H1 (cell line): ENCODE results near the gene COMP. TPM values are rescaled to one million over a fixed set of nuclear protein-coding genes. Genes with fewer than 3 reads are reported as not detected.
A peak's percentile ranks its signal among the peaks of the same experiment; 100 is the strongest.

Experiments
- CTCF ChIA-PET: fragments of 300-600 bp; sonication (Branson Sonifier 250); formaldehyde crosslinking; loops from one replicate; lab custom pipeline; 2021; ENCODE audit not compliant: partially characterized antibody; lab: Charles Lee
- POLR2A ChIA-PET: fragments of 300-600 bp; sonication (Branson Sonifier 250); formaldehyde crosslinking; loops from one replicate; lab custom pipeline; 2021; ENCODE audit warnings: inconsistent platforms; ENCODE audit not compliant: partially characterized antibody; lab: Charles Lee
- DNase-seq, 2 experiments: peaks; one replicate each; pipeline versions ENCODE4 v3.0.0 to v3.0.0-alpha.2; 2010 to 2022; ENCODE audit warnings: low spot score in 2 of 2, low read depth in 1 of 2, mixed read lengths in 1 of 2
- FAIRE-seq: peaks from 2 replicates; lab custom pipeline; 2011; peaks lifted over from hg19 to GRCh38; lab: Jason Lieb, UNC
- H2AFZ ChIP-seq: 2 replicates; pipeline ENCODE4 v1.8.1; 2012; ENCODE audit warnings: low read length, inconsistent platforms
- H2AK5ac ChIP-seq: 2 replicates; pipeline ENCODE4 v1.6.1; 2013; ENCODE audit warnings: low read depth, low read length
- H2BK120ac ChIP-seq: replicated peaks from 2 replicates; pipeline ENCODE3; 2013; ENCODE audit warnings: low read depth, low read length, inconsistent platforms
- H2BK12ac ChIP-seq: 2 replicates; pipeline ENCODE4 v1.6.1; 2013; ENCODE audit warnings: low read depth, low read length
- H2BK15ac ChIP-seq: 2 replicates; pipeline ENCODE4 v1.6.1; 2013; ENCODE audit warnings: low read length
- H2BK20ac ChIP-seq: 2 replicates; pipeline ENCODE4 v1.6.1; 2013; ENCODE audit warnings: low read length
- H2BK5ac ChIP-seq: 2 replicates; pipeline ENCODE4 v1.6.1; 2013; ENCODE audit warnings: low read depth, low read length
- H3K14ac ChIP-seq: 2 replicates; pipeline ENCODE4 v1.6.1; 2013; ENCODE audit warnings: inconsistent platforms; ENCODE audit not compliant: insufficient read length
- H3K18ac ChIP-seq: 2 replicates; pipeline ENCODE4 v1.6.1; 2013; ENCODE audit warnings: low read length; ENCODE audit errors: extremely low read depth
- H3K23ac ChIP-seq: 2 replicates; pipeline ENCODE4 v1.6.1; 2013; ENCODE audit warnings: inconsistent platforms; ENCODE audit not compliant: insufficient read length
- H3K23me2 ChIP-seq: 2 replicates; pipeline ENCODE4 v1.6.1; 2013; ENCODE audit warnings: low read depth, low read length
- H3K27ac ChIP-seq: 2 replicates; pipeline ENCODE4 v1.6.1; 2011; ENCODE audit warnings: low read depth, low read length, inconsistent platforms
- H3K27me3 ChIP-seq, 4 experiments: replicated peaks in 1 of 4; 1 replicate in 1 of 4; 2 replicates in 3 of 4; pipeline versions ENCODE4 v1.6.1 to v1.8.1; 2011 to 2013; ENCODE audit warnings: low read length in 3 of 4, mild to moderate bottlenecking in 3 of 4, inconsistent platforms in 2 of 4, mixed read lengths in 2 of 4, moderate library complexity in 1 of 4; ENCODE audit not compliant: control insufficient read depth in 3 of 4, insufficient read depth in 3 of 4; ENCODE audit errors: extremely low read depth in 1 of 4
- H3K36me3 ChIP-seq, 4 experiments: 2 replicates each; pipeline versions ENCODE4 v1.6.1 to v1.8.1; 2011 to 2013; ENCODE audit warnings: mild to moderate bottlenecking in 4 of 4, low read length in 3 of 4, moderate library complexity in 2 of 4, control low read depth in 1 of 4, inconsistent platforms in 1 of 4; ENCODE audit not compliant: insufficient read depth in 4 of 4, control insufficient read depth in 2 of 4
- H3K4ac ChIP-seq: replicated peaks from 2 replicates; pipeline ENCODE3; 2013; ENCODE audit warnings: low read length, low read depth, mixed read lengths, inconsistent platforms; ENCODE audit not compliant: insufficient read length
- H3K4me1 ChIP-seq, 4 experiments: replicated peaks in 1 of 4; 1 replicate in 1 of 4; 2 replicates in 3 of 4; pipeline versions ENCODE4 v1.6.1 to v1.8.1; 2011 to 2013; ENCODE audit warnings: low read length in 3 of 4, inconsistent platforms in 2 of 4, mixed read lengths in 1 of 4; ENCODE audit not compliant: insufficient read depth in 4 of 4, control insufficient read depth in 3 of 4
- H3K4me2 ChIP-seq, 2 experiments: 2 replicates each; pipeline versions ENCODE4 v1.6.1 to v1.8.1; 2011 to 2013; ENCODE audit warnings: low read depth in 2 of 2, low read length in 2 of 2, control low read depth in 1 of 2, inconsistent platforms in 1 of 2, mild to moderate bottlenecking in 1 of 2; ENCODE audit not compliant: insufficient read depth in 1 of 2
- H3K4me3 ChIP-seq, 4 experiments: fragments of 200-600, 300-600 bp in 1 of 4; sonication (generic), shearing (Covaris generic), sonication (Bioruptor Twin) in 1 of 4; 2 replicates each; pipeline versions ENCODE4 v1.5.1 to v1.8.1; 2011 to 2016; ENCODE audit warnings: low read length in 4 of 4, low read depth in 3 of 4, control low read depth in 2 of 4, inconsistent platforms in 2 of 4, mild to moderate bottlenecking in 2 of 4, mixed read lengths in 1 of 4, moderate library complexity in 1 of 4; ENCODE audit not compliant: insufficient read depth in 2 of 4; ENCODE audit errors: extremely low read depth in 1 of 4
- H3K56ac ChIP-seq: replicated peaks from 2 replicates; pipeline ENCODE3; 2013; ENCODE audit warnings: low read depth, mild to moderate bottlenecking, mixed read lengths, low read length, inconsistent platforms; ENCODE audit not compliant: insufficient read length
- H3K79me1 ChIP-seq: 2 replicates; pipeline ENCODE4 v1.6.1; 2013; ENCODE audit warnings: low read depth, low read length, control low read depth
- H3K79me2 ChIP-seq, 2 experiments: 2 replicates each; pipeline versions ENCODE4 v1.6.1 to v1.8.1; 2012 to 2013; ENCODE audit warnings: low read length in 2 of 2, mild to moderate bottlenecking in 2 of 2, inconsistent platforms in 1 of 2; ENCODE audit not compliant: insufficient read depth in 2 of 2, control insufficient read depth in 1 of 2
- H3K9ac ChIP-seq, 4 experiments: replicated peaks in 1 of 4; 1 replicate in 1 of 4; 2 replicates in 3 of 4; pipeline versions ENCODE4 v1.6.1 to v1.8.1; 2011 to 2013; ENCODE audit warnings: low read depth in 3 of 4, low read length in 3 of 4, control low read depth in 2 of 4, mild to moderate bottlenecking in 2 of 4, moderate library complexity in 2 of 4, inconsistent platforms in 1 of 4; ENCODE audit errors: extremely low read depth in 1 of 4
- H3K9me3 ChIP-seq, 2 experiments: 2 replicates each; pipeline versions ENCODE4 v1.6.1 to v1.8.1; 2012 to 2013; ENCODE audit warnings: mild to moderate bottlenecking in 2 of 2, moderate library complexity in 2 of 2, control low read depth in 1 of 2, inconsistent platforms in 1 of 2, low read depth in 1 of 2, low read length in 1 of 2, mixed read lengths in 1 of 2; ENCODE audit not compliant: insufficient read depth in 2 of 2
- H4K20me1 ChIP-seq, 2 experiments: replicated peaks in 1 of 2; 2 replicates each; pipeline versions ENCODE3 to v1.8.1; 2011 to 2013; ENCODE audit warnings: inconsistent platforms in 2 of 2, low read length in 2 of 2, mild to moderate bottlenecking in 1 of 2; ENCODE audit not compliant: insufficient read depth in 2 of 2, control insufficient read depth in 1 of 2
- H4K5ac ChIP-seq: 2 replicates; pipeline ENCODE4 v1.6.1; 2013; ENCODE audit warnings: low read length, low read depth, mixed read lengths, inconsistent platforms; ENCODE audit not compliant: insufficient read length
- H4K8ac ChIP-seq: 2 replicates; pipeline ENCODE4 v1.8.0; 2013; ENCODE audit warnings: mild to moderate bottlenecking, moderate library complexity, low read length, inconsistent platforms; ENCODE audit not compliant: insufficient read depth; ENCODE audit errors: extremely low read depth
- H4K91ac ChIP-seq: replicated peaks from 2 replicates; pipeline ENCODE3; 2013; ENCODE audit warnings: low read length, mixed read lengths, inconsistent platforms; ENCODE audit not compliant: insufficient read length
- CHD1 ChIP-seq: IDR thresholded peaks from 2 replicates; pipeline ENCODE4 v1.6.1; 2012; ENCODE audit warnings: low read depth, low read length, improper control_type of control experiment
- POLR2AphosphoS5 ChIP-seq: IDR thresholded peaks from 2 replicates; pipeline ENCODE4 v1.6.1; 2011; ENCODE audit warnings: low read depth, low read length
- WGBS, 2 experiments: shearing (Covaris generic) in 1 of 2; methylation state at CpG; one replicate each; pipeline versions ENCODE4 v1.1.6 to v1.1.7; 2013 to 2015; ENCODE audit warnings: low lambda C conversion rate in 2 of 2, mixed read lengths in 2 of 2, inconsistent platforms in 1 of 2, low coverage in 1 of 2, missing lambda C conversion rate in 1 of 2; ENCODE audit not compliant: insufficient replicate concordance in 2 of 2, insufficient coverage in 1 of 2, insufficient read length in 1 of 2; ENCODE audit errors: extremely low coverage in 1 of 2, missing lambda C conversion rate in 1 of 2; 5-methylcytosine and 5-hydroxymethylcytosine counted together
- polyA plus RNA-seq, 7 experiments: library from polyadenylated mRNA; depleted of rRNA in 3 of 7; stranded (reverse) in 5 of 7; unstranded in 2 of 7; fragments of >200 nt in 5 of 7; fragments of 200-250 nt in 2 of 7; gene quantifications; 1 replicate in 5 of 7; 2 replicates in 1 of 7; 4 replicates in 1 of 7; pipeline versions ENCODE4 v1.2.1 to v1.2.3, GENCODE V29; 2011 to 2013; ENCODE audit warnings: missing spikeins in 2 of 7, mixed read lengths in 2 of 7
- total RNA-seq: library from RNA; stranded (reverse); fragmentation: NEBNext Ultra II Directional; extraction: Animal tissue kit (Norgen Biotek cat#: 25700); gene quantifications from 2 replicates; pipeline ENCODE4 v1.2.1, GENCODE V29; 2021

Gene COMP
- total and polyA plus RNA-seq, 2 of the 8 experiments (the other 6 are each of a cell fraction or from before 2014, with no cell fraction given): 0.17 TPM

- Histone ChIP-seq H2BK20ac (no peak overlapping the region), H3K79me2 (no peaks in the 10 kb centered on the region), H4K5ac (no peak overlapping the region), H2BK5ac (no peak overlapping the region), H3K4ac (no peak overlapping the region), H3K79me1 (no peaks in the 10 kb centered on the region), H2BK15ac (no peak overlapping the region), H3K23ac (no peak overlapping the region), H2AK5ac (peak overlapping the region; percentile 56), H2BK12ac (no peak overlapping the region), H3K4me2 (no peak overlapping the region), H2AFZ (no peak overlapping the region), H2BK120ac (peak overlapping the region; percentile 64), H3K36me3 (no peaks in the 10 kb centered on the region), H3K27ac (no peak overlapping the region), H3K9me3 (no peaks in the 10 kb centered on the region), H3K9ac (no peak overlapping the region), H3K4me1 (peaks cover 0 to 6% (median 2%) of the 10 kb centered on the region in 4 experiments; a peak in 2 of 7 replicates), H3K56ac (no peak overlapping the region), H3K4me3 (no peak overlapping the region), H4K91ac (no peak overlapping the region), H4K20me1 (peaks cover 7 to 26% of the 10 kb centered on the region in 2 experiments), H3K14ac (no peak overlapping the region), H4K8ac (no peak overlapping the region), H3K27me3 (peaks cover 9 to 61% (median 49%) of the 10 kb centered on the region in 4 experiments), H3K23me2 (no peaks in the 10 kb centered on the region; the same call in 1 of the 2 replicates), H3K18ac (no peak overlapping the region; the same call in 1 of the 2 replicates)
- FAIRE-seq (no peak), DNase-seq (no peak)
- CTCF ChIA-PET: interaction anchor here (0.6 to 10.9 kb wide), 18 partner anchors 9 to 216 kb away, joined by 3 to 132 read pairs (median 5); partner anchors contain the start of gene UPF1
- POLR2A ChIA-PET: interaction anchor here (1.1 to 5.5 kb wide), 5 partner anchors 11 to 62 kb away, joined by 3 to 35 read pairs (median 5); partner anchors contain the start of gene UPF1
- TF ChIP-seq POLR2AphosphoS5 (0 out of 2 replicates have a peak, but pooled peaks have one; percentile 0), CHD1 (no peak)
- 83% methylated on average over 13 of the region's 13 CpGs; no CpG with 5 or more reads in 1 of the 2 experiments for WGBS, 2 experiments
Measured at GRCh38 chr19:18770663-18771327, 20.3 kb downstream of the COMP start.
